Prostate gland (tissue), 2 donors: Measurements from ENCODE around the gene EIF5.

Experiments
- POLR2A ChIP-seq: fragments of 450-650 bp; IDR thresholded peaks from one replicate; pipeline ENCODE4 v1.6.1; 2016; ENCODE audit warnings: antibody characterized with exemption, mild to moderate bottlenecking
- POLR2AphosphoS5 ChIP-seq: sonication (generic); formaldehyde crosslinking; IDR thresholded peaks from one replicate; pipeline ENCODE4 v1.6.1; 2017; ENCODE audit warnings: antibody characterized with exemption
- TF ChIP-seq, protein P1 (sequence below), 4 experiments: fragments of 200-600 bp in 2 of 4; fragments of 450-650 bp in 2 of 4; sonication (generic) in 2 of 4; IDR thresholded peaks; 1 replicate in 3 of 4; 2 replicates in 1 of 4; pipeline ENCODE4 v1.5.1; 2016 to 2019; ENCODE audit warnings: antibody characterized with exemption in 4 of 4, mild to moderate bottlenecking in 2 of 4, moderate library complexity in 2 of 4

DNA sequence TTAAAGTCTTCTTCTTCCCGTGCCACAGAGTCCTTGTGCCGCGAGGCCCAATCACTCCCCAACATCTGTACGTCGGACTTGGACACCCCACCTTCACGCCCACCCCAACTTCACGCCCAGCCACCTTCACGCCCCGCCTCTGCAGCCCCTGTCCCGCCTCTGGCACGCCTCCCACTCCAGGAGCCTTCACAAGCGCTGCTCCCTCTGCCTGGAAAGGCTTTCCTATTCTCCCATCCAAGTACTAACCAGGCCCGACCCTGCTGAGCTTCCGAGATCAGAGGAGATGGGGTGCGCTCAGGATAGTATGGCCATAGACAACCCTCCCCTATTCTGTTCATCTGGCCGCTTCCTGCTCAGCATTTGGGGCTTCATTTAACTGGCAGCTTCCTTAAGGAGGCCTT lies 17.3 kb upstream of the EIF5 start:
- TF ChIP-seq, protein P1, sequence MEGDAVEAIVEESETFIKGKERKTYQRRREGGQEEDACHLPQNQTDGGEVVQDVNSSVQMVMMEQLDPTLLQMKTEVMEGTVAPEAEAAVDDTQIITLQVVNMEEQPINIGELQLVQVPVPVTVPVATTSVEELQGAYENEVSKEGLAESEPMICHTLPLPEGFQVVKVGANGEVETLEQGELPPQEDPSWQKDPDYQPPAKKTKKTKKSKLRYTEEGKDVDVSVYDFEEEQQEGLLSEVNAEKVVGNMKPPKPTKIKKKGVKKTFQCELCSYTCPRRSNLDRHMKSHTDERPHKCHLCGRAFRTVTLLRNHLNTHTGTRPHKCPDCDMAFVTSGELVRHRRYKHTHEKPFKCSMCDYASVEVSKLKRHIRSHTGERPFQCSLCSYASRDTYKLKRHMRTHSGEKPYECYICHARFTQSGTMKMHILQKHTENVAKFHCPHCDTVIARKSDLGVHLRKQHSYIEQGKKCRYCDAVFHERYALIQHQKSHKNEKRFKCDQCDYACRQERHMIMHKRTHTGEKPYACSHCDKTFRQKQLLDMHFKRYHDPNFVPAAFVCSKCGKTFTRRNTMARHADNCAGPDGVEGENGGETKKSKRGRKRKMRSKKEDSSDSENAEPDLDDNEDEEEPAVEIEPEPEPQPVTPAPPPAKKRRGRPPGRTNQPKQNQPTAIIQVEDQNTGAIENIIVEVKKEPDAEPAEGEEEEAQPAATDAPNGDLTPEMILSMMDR (IDR thresholded peaks at IDR 0.05): no peak
- no peak for TF ChIP-seq POLR2AphosphoS5
- TF ChIP-seq POLR2A: no peak
